Nephron (organoid): ENCODE measurements around the gene IL13RA1.

Experiments
- H3K27ac Mint-ChIP-seq, 3 experiments: 2 replicates each; pipeline ENCODE4 v1.8.0; 2020; ENCODE audit warnings: mixed read lengths in 3 of 3, mild to moderate bottlenecking in 2 of 3, moderate library complexity in 1 of 3
- H3K27me3 Mint-ChIP-seq: 2 replicates; pipeline ENCODE4 v1.8.0; 2021; ENCODE audit warnings: low read depth, mild to moderate bottlenecking, moderate library complexity, mixed read lengths
- H3K36me3 Mint-ChIP-seq: 2 replicates; pipeline ENCODE4 v1.8.0; 2020; ENCODE audit warnings: low read depth, mixed read lengths
- H3K4me1 Mint-ChIP-seq: 2 replicates; pipeline ENCODE4 v1.8.0; 2020; ENCODE audit warnings: mixed read lengths
- H3K4me3 Mint-ChIP-seq, 3 experiments: 2 replicates each; pipeline ENCODE4 v1.8.0; 2020; ENCODE audit warnings: mild to moderate bottlenecking in 3 of 3, mixed read lengths in 3 of 3, moderate library complexity in 2 of 3
- H3K9me3 Mint-ChIP-seq: 2 replicates; pipeline ENCODE4 v1.8.0; 2020; ENCODE audit warnings: mixed read lengths
- TF ChIP-seq, protein P1 (sequence below), 3 experiments: fragments of 200-600 bp; sonication (generic); IDR thresholded peaks; one replicate each; pipeline ENCODE4 v1.5.0; 2021; ENCODE audit warnings: antibody characterized with exemption in 3 of 3; ENCODE audit not compliant: unreplicated experiment in 3 of 3

The IL13RA1 gene

DNA sequence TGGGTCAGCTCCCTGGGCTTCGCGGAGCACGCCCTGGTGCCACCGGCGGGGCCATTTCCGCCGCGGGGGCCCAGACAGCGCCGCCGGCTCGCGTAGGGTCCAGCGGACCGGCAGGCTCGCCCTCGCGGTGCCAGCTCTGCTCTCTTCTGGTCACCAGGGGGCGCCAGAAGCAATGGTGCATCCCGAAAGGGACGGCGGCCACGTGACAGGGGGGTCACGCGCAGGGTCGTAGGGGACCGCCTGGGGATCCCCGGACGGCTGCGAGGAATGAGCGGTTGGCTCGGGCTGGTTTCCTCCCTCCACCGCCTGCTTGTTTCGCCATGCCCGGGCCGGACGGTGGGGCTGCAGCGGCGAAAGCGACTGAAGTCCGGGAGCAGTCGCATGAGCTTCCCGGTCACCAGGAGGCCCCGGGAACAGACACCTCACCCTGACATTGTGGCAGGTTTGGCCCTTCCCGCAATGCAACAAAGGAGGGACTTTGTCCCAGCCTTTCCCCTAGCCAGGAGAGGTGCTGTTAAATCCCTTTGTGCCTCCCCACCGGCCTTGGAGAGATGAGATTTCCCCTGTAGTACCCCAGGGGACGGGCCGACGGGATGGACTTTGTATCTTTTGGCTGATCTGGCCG lies 112.0 kb downstream of the IL13RA1 start:
- TF ChIP-seq, protein P1, sequence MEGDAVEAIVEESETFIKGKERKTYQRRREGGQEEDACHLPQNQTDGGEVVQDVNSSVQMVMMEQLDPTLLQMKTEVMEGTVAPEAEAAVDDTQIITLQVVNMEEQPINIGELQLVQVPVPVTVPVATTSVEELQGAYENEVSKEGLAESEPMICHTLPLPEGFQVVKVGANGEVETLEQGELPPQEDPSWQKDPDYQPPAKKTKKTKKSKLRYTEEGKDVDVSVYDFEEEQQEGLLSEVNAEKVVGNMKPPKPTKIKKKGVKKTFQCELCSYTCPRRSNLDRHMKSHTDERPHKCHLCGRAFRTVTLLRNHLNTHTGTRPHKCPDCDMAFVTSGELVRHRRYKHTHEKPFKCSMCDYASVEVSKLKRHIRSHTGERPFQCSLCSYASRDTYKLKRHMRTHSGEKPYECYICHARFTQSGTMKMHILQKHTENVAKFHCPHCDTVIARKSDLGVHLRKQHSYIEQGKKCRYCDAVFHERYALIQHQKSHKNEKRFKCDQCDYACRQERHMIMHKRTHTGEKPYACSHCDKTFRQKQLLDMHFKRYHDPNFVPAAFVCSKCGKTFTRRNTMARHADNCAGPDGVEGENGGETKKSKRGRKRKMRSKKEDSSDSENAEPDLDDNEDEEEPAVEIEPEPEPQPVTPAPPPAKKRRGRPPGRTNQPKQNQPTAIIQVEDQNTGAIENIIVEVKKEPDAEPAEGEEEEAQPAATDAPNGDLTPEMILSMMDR (IDR thresholded peaks at IDR 0.05; ENCODE audit: unreplicated experiment in 3 of 3) = peak; percentile 68 to 77 (median 71)
- no peaks in the 10 kb centered on the region for H3K4me1 Mint-ChIP-seq
- H3K27me3 Mint-ChIP-seq = no peaks in the 10 kb centered on the region
- no peaks in the 10 kb centered on the region for H3K9me3 Mint-ChIP-seq
- peak overlapping the region in 1 of 3 experiments; percentile 15 for H3K27ac Mint-ChIP-seq
- no peaks in the 10 kb centered on the region for H3K36me3 Mint-ChIP-seq
- peak overlapping the region; percentile 60 to 76 (median 68) for H3K4me3 Mint-ChIP-seq
